ENCODE data around the gene UBA1. TPM values are rescaled to one million over a fixed set of nuclear protein-coding genes. Genes with fewer than 3 reads are reported as not detected.

UBA1 gene
- total and polyA plus RNA-seq, 10 donors, result 57.7 to 207 (median 191) TPM

DNA sequence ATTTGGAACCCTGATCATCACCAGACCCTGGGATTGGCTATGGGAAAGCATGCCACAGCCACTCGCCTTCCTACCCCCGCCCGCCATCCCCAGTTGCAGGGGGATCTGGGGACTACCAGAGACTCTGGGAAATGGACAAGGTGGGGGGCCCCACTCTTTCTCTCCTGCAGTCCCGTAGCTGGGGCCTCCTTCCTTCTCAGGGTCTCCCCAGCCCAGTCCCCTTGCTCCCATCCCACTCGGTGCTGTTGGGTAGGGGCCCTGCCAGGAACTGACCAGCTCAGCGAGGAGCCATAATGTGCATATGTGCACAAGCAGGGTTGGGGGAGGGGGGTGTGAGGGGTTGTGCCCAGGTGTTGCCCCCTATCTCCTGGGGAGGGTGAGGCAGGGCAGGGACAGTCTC lies 35.8 kb downstream of the UBA1 start:
- TF ChIP-seq POLR2AphosphoS5 (IDR thresholded peaks at IDR 0.05) (no peak), POLR2A (IDR thresholded peaks at IDR 0.05) (no peak)
- H3K4me3 ChIP-seq, result no peak overlapping the region
- peaks cover 0 to 60% (median 43%) of the 10 kb centered on the region in 6 donors for H3K36me3 ChIP-seq
- peaks cover 0 to 10% (median 0%) of the 10 kb centered on the region in 6 donors for H3K4me1 ChIP-seq
- 92 to 98% (median 97%) methylated on average over 5 to 6 of the region's 6 CpGs for WGBS, 5 donors
- H3K9me3 ChIP-seq, result no peaks in the 10 kb centered on the region
- no peaks in the 10 kb centered on the region for H3K27me3 ChIP-seq (replicated peaks in 1 of 7)
- H3K27ac ChIP-seq, result no peak overlapping the region
- DNase-seq, result peak; percentile 73
- intact Hi-C loops (cut with DNase I; ENCODE audit: low total_unique reads), result no loop called here

- DNase-seq, result no peak
- no peaks in the 10 kb centered on the region for H3K27me3 ChIP-seq (replicated peaks in 1 of 7)
- H3K27ac ChIP-seq, result no peak overlapping the region
- 86 to 94% (median 94%) methylated on average over 5 of the region's 5 CpGs for WGBS, 5 donors
- TF ChIP-seq, protein P1, sequence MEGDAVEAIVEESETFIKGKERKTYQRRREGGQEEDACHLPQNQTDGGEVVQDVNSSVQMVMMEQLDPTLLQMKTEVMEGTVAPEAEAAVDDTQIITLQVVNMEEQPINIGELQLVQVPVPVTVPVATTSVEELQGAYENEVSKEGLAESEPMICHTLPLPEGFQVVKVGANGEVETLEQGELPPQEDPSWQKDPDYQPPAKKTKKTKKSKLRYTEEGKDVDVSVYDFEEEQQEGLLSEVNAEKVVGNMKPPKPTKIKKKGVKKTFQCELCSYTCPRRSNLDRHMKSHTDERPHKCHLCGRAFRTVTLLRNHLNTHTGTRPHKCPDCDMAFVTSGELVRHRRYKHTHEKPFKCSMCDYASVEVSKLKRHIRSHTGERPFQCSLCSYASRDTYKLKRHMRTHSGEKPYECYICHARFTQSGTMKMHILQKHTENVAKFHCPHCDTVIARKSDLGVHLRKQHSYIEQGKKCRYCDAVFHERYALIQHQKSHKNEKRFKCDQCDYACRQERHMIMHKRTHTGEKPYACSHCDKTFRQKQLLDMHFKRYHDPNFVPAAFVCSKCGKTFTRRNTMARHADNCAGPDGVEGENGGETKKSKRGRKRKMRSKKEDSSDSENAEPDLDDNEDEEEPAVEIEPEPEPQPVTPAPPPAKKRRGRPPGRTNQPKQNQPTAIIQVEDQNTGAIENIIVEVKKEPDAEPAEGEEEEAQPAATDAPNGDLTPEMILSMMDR (IDR thresholded peaks at IDR 0.05 in 8 of 11, conservative IDR thresholded peaks at IDR 0.05 in 3 of 11), result no peak
- intact Hi-C loops (cut with DNase I; ENCODE audit: low total_unique reads), result no loop called here
- peaks cover 0 to 18% (median 0%) of the 10 kb centered on the region in 6 donors for H3K4me1 ChIP-seq
- peaks cover 0 to 51% (median 34%) of the 10 kb centered on the region in 6 donors for H3K36me3 ChIP-seq
- no peaks in the 10 kb centered on the region for H3K9me3 ChIP-seq
- H3K4me3 ChIP-seq, result no peak overlapping the region
Observed at GRCh38 chrX:47230136-47230868, 36.7 kb downstream of the UBA1 start.

- peaks cover 0 to 27% (median 0%) of the 10 kb centered on the region in 6 donors for H3K4me1 ChIP-seq
- H3K36me3 ChIP-seq, result peaks cover 0 to 42% (median 25%) of the 10 kb centered on the region in 6 donors
- no peaks in the 10 kb centered on the region for H3K9me3 ChIP-seq
- DNase-seq, result no peak
- no peak for TF ChIP-seq POLR2A (IDR thresholded peaks at IDR 0.05)
- TF ChIP-seq, protein P1 (IDR thresholded peaks at IDR 0.05 in 8 of 11, conservative IDR thresholded peaks at IDR 0.05 in 3 of 11), result no peak
- TF ChIP-seq POLR2AphosphoS5 (IDR thresholded peaks at IDR 0.05), result no peak
- 66 to 74% (median 69%) methylated on average over 1 to 2 of the region's 2 CpGs for WGBS, 5 donors
- no peak overlapping the region for H3K27ac ChIP-seq
- no peaks in the 10 kb centered on the region for H3K27me3 ChIP-seq (replicated peaks in 1 of 7)
- intact Hi-C loops (cut with DNase I; ENCODE audit: low total_unique reads), result no loop called here
- no peak overlapping the region for H3K4me3 ChIP-seq
Observed at GRCh38 chrX:47231167-47231566, 37.5 kb downstream of the UBA1 start.

DNA sequence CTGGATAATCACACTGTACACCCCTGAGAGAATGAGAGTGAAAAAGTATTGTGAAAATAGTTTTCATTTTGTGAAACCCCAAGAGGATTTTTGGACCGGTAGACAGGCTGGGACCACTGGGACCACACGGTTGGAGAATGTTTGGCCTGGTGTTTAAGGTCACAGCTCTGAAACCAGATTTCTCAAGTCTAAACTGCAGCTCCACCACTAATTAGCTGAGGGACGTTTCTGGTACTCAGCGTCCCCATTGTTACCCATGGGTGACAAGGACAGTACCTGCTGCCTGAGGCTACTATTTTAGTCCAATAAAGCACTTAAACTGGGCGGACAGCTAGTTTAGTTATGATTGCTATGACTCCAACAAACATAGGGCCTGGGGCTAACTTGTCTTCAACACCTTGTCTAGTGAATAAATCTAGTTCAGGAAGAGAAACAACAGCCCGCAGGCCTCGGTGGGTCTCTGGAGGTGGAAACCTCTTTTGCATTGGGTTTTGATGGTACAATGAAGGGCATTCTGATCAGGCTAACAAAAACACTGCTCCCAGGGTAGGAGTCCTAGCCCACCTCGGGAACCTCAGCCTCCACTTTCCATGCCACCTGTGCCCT lies 38.7 kb downstream of the UBA1 start:
- TF ChIP-seq POLR2AphosphoS5 (IDR thresholded peaks at IDR 0.05) (no peak), POLR2A (IDR thresholded peaks at IDR 0.05) (no peak)
- TF ChIP-seq, protein P1 (IDR thresholded peaks at IDR 0.05 in 8 of 11, conservative IDR thresholded peaks at IDR 0.05 in 3 of 11), result no peak
- Histone ChIP-seq H3K9me3 (no peaks in the 10 kb centered on the region), H3K4me3 (peak overlapping the region in 7 of 8 donors; percentile 41 to 72 (median 50)), H3K36me3 (peaks cover 0 to 31% (median 14%) of the 10 kb centered on the region in 6 donors), H3K27me3 (replicated peaks in 1 of 7) (no peaks in the 10 kb centered on the region), H3K4me1 (peaks cover 0 to 36% (median 0%) of the 10 kb centered on the region in 6 donors), H3K27ac (peak overlapping the region; percentile 67 to 98 (median 96))
- no peak for DNase-seq
- 63 to 73% (median 70%) methylated on average over 7 to 8 of the region's 8 CpGs for WGBS, 5 donors
- intact Hi-C loops (cut with DNase I; ENCODE audit: low total_unique reads), result no loop called here

Measured in spleen (tissue), 11 donors.